OCI-M2 (cell line): ENCODE measurements around the gene FAT2.
"Not testable (repeated sequence)": the region's sequence is repeated elsewhere in the genome, so short reads cannot be mapped to it uniquely, and the experiment has no call there.

Experiments used
- DNase-seq: peaks from one replicate; lab custom pipeline; 2025; ENCODE audit not compliant: unreplicated experiment; lab: John Stamatoyannopoulos, UW

FAT2 gene

DNA sequence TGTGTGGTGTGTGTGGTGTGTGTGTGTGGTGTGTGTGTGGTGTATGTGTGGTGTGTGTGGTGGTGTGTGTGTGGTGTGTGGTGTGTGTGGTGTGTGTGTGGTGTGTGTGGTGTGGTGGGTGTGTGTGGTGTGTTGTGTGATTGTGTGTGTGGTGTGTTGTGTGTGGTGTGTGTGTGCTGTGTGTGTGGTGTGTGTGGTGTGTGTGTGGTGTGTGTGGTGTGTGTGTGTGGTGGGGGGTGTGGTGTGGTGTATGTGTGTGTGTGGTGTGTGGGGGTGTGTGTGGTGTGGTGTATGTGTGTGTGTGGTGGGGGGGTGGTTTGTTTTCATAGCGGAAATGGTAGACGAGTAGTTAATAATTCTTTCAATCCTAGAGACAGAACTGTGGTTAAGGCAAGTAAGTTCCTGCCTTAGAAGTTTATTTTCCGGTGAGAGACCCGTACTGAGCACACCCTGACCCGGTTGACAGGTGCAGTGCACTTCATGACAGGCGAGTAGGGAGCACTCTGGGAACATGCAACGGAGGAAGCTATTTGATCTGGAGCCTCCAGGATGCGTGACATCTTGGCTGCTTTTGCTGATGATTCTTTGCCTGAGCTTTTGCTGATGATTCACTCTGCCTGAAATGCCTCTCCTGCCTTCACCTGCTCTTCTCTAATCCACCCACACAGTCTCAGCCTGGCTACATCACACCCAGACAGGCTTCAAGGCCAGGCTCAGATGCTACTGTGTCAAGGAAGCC, 21.7 kb upstream of the FAT2 start:
- DNase-seq = no peak

DNA sequence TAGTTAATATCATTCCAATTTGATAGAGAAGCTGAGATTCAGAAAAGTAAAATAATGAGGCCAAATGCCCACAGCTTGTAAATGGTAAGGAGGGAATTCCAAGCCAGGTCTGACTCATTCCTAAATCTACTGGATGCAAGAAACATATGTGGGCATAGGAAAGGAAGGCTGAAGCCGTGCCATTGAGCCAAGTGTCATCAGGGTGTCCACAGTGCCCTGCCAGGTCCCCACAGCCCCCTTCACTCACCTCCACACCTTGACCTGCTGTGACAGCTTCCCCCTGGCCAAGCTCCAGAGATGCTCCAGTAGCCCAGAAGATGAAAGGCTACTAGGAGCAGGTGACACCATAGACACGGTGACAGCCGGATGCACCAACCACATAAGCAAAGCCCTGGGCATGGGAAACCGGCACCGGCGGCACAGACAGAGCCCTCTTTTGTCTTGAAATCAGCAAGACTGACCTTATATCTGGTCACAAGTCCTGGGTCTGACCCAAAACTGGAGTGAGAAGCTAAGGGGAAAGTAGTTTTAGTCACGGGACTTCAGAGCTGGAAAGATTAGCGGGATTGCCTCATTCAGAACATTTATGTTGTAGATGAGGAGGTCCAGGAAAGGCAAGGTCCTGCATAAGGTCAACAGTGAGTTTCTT, 20.1 kb upstream of the FAT2 start:
- no peak for DNase-seq

GRCh38 chr5:151608522-151608921, 17.4 kb upstream of the FAT2 start:
- DNase-seq = no peak

- no peak for DNase-seq
Observed at GRCh38 chr5:151607304-151607703, 16.2 kb upstream of the FAT2 start.

GRCh38 chr5:151605559-151605958, 14.4 kb upstream of the FAT2 start:
- DNase-seq = no peak

DNA sequence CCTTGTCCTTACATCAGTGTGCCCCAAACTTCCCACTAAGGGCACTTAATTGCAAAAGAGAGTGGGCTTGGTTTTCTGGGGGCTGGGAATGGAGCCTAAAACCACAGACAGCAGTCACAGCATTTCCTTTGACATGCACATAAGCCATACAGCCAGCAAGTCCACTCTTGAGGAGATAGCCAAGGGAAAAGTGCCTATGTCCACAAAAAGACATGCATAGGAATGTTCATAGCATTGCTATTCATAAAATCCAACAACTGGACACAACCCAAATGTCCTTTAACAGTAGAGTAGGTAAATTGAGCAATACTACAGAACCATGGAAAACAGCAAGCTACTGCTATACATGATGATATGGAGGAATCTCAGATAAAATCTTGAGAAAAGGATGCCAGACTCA, 11.7 kb upstream of the FAT2 start:
- DNase-seq = no peak

GRCh38 chr5:151601391-151601790, 10.3 kb upstream of the FAT2 start:
- no peak for DNase-seq

DNA sequence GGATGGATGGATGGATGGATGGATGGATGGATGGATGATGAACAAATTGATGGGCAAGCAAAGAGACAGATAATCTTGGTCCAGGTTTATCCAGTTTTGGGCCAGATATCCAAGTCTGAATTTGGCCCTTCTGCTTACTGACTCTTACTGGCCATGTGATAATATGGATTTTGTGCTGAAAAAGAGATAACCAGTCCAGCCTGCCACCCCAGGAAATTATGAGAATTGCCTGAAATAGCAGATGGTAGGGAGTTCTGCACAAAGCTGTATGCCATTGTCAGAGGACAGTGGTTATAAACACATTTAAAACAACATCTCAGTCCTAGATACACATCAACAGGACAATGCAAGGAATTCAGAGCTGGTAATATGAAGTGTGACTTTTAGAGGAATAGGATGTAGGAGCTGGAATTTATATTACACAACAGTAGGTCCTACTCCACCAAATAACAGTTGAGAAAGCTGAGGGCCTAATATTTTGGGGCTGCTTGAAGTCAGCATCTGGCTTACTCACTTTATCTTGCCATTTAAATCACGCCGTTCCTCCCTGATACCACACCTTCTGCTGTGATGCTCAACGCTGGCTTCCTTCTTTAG, 9.0 kb upstream of the FAT2 start:
- no peak for DNase-seq

DNA sequence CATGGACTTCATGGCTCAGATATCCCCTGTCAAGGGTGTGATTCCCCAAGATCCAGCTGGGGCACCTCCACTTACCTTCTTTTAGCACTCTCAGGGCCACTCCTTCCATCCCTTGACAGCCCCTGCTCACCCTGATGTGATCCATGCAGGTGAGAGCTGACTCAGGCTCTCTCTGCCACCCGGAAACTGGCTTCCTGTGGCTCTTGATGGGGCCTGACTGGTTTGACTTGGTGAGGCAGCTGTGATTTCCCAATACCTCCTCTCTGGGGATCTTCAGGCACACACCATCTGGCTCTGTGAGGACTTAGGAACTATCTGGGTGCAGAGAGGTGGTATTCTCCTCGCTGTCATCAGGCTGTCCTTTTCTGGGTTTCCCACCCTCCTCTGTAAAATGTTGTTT, 7.9 kb upstream of the FAT2 start:
- no peak for DNase-seq

DNA sequence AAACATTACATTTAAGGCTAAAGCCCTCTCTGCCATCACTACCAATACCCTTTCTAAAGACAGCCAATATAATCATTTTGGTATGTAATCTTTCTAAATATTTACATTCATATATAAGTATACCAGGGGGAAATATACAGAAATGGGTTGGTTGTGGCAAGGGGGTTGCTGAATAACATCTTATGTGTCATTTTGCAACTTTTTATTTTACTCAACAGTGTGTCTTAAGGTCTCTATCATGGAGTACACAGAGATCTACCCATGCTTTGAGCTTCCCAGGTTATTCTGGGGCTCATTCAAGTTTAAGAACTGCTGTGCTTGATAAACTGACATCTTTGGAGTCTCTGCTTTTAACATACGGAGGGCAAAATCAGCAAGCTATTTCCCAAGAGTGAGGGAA, 7.4 kb upstream of the FAT2 start:
- DNase-seq = no peak

GRCh38 chr5:151597749-151598148, 6.6 kb upstream of the FAT2 start:
- no peak for DNase-seq

DNA sequence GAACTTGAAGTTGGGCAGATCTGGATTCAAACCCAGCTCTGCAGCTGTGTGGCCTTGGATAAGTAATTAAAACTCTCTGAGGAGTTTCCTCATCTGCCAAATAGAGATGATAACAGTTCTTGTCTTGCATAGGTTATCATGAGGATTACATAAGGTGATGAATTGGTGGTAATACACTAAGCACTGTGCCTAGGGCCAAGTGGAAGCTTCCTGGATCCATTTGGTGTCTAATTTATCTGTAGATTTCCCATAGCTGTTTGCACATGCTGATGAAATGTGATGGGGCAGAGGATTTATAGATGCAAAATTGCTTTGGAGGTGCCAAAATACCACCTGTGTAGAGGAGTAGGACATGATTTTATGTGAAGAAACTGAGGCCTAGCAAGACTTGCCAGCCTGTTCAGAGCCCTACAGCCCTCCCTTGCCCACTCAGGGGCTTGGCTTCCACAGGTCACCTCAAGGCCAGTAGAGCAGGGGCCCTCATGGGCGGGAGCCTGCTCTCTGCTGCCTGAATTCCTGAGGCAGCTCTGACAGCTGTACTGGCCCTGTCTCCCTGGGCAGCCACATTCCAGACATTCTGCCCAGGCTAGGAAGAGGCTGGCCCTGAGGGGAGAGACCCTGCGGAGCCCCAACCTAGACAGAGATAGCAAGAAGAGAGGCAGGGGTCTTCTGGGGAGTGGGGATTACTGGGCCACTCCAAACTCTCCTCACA, 5.9 kb upstream of the FAT2 start:
- no peak for DNase-seq

DNA sequence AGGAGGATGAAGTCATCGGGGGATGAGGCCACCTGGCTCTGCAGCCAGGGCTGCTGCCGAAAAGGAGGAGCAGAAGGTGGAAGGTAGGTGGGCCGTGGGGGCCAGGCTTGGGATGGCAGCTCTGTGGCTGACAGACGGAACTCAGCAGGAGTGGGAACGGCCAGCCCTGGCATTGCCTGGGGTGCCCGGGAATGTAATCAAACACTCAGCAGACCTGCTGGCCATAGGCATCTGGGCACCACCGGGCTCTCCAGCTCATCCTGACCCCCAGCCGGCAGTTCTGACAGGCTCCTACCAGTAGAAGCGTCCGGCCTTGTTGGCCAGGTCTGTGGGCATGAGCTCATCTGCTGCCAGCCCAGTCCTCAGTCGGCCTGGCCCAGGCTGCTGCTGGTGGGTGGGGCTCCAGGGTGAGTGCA, 4.3 kb upstream of the FAT2 start:
- DNase-seq = no peak

- DNase-seq = no peak
Observed at GRCh38 chr5:151592855-151593408, 1.8 kb upstream of the FAT2 start.

GRCh38 chr5:151589878-151590570, 1.1 kb downstream of the FAT2 start:
- DNase-seq = no peak

- DNase-seq = no peak
Observed at GRCh38 chr5:151587796-151588555, 3.2 kb downstream of the FAT2 start.

- DNase-seq = no peak
Observed at GRCh38 chr5:151585970-151586369, 5.2 kb downstream of the FAT2 start.

DNA sequence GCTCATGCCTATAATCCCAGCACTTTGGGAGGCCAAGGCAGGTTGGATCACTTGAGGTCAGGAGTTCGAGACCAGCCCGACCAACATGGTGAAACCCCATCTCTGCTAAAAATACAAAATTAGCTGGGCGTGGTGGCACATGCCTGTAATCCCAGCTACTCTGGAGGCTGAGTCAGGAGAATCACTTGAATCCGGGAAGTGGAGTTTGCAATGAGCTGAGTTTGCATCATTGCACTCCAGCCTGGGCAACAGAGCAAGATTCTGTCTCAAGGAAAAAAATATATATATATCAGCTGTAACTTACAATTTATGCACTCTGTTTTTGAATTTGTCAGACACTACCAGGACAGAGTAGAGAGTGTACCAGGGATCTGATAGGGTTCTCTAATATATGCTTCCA, 5.8 kb downstream of the FAT2 start:
- not testable (repeated sequence) for DNase-seq

- DNase-seq = no peak
Observed at GRCh38 chr5:151584057-151584937, 6.8 kb downstream of the FAT2 start.
